ENCODE results near the gene KIAA0040.

GRCh38 chr1:175179837-175180590 is 12.6 kb downstream of the KIAA0040 start:
- TF ChIP-seq, protein P1, sequence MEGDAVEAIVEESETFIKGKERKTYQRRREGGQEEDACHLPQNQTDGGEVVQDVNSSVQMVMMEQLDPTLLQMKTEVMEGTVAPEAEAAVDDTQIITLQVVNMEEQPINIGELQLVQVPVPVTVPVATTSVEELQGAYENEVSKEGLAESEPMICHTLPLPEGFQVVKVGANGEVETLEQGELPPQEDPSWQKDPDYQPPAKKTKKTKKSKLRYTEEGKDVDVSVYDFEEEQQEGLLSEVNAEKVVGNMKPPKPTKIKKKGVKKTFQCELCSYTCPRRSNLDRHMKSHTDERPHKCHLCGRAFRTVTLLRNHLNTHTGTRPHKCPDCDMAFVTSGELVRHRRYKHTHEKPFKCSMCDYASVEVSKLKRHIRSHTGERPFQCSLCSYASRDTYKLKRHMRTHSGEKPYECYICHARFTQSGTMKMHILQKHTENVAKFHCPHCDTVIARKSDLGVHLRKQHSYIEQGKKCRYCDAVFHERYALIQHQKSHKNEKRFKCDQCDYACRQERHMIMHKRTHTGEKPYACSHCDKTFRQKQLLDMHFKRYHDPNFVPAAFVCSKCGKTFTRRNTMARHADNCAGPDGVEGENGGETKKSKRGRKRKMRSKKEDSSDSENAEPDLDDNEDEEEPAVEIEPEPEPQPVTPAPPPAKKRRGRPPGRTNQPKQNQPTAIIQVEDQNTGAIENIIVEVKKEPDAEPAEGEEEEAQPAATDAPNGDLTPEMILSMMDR (IDR thresholded peaks at IDR 0.05; ENCODE audit: low read depth, low read length, missing input control) = no peak
- TF ChIP-seq GABPA (IDR thresholded peaks at IDR 0.05 in 1 of 2, conservative IDR thresholded peaks at IDR 0.05 in 1 of 2) = no peak
